Activated CD8-positive, alpha-beta memory T cell treated with anti-CD3 and anti-CD28 coated beads for 24 hours (primary cell): Measurements from ENCODE around the gene GRIK3.

Experiments
- DNase-seq: peaks from one replicate; pipeline ENCODE4 v3.0.0-alpha.2; 2020

The GRIK3 gene

DNA sequence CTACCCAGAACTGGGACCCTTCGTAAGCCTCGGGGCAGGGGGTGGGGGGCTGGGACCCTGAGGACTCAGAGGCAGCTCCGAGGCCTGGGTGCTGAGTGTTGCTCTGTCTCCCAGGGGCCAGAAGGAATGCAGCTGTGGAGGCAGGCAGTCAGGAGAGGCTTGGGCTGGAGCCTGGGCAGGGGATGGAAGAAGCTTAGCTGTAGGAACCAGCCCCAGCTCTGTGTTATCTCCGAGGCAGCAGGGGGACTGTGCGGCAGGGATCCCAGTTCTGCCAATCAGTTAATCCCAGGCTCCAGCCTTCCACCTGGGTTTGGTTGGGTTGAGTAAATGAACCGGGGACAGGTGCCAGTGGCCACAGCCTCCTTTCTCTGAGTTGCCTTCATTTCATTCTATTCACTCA, 8.2 kb upstream of the GRIK3 start:
- DNase-seq = no peak

DNA sequence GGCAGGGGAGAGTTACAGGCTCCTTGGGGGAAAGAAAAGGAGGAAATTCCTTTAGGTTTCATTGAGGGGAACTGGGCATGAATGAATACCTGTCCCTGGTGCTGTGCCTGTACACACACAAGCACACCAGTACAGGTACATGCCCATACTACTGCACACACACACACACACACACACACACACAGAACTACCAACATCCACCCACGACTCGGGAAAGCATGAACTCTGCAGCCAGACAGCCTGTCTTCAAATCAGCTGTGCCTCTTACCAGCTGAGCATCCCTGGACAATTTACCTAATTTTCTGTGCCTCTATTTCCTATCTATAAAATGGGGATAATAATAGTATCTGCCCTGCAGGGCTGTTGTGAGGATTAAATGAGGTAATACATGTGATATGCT, 7.2 kb upstream of the GRIK3 start:
- DNase-seq = no peak

DNA sequence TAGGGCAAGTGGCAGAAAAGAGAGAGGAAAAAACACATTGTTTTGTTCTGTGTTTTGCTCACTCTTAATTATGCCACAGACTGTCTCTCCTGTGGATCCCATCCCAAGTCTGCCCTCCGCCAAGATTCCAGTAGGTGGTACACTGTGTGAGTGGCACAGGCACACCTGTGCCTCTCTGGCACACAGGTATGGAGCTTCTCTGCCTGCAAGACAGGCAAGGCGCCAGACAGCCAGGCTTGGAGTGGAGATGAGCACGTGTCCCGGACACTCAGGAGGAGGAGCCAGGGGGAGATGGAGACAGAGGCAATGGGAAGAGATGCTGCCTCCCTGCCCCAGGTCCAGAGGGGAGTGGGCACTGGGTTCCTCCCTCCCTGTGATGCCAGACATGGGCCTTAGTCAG, 6.5 kb upstream of the GRIK3 start:
- no peak for DNase-seq

DNA sequence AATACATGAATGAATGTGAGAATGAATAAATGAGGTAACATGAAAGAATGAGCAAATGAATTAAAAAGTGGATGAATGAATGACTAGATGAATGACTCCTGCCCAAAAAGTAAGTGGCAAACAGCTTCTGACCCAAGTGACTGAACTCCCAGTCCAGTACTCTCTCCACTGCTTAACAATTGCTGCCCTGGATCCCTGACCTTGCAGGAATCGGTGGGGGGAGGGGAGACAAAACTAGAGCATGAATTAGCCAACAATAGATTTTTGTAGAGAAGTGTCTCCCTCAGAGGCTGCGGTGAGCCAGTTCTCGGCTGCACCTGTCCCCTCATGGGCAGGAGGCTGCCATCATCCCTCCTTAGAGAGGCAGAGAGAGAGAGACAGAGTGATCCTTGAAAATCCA, 5.9 kb upstream of the GRIK3 start:
- no peak for DNase-seq

DNA sequence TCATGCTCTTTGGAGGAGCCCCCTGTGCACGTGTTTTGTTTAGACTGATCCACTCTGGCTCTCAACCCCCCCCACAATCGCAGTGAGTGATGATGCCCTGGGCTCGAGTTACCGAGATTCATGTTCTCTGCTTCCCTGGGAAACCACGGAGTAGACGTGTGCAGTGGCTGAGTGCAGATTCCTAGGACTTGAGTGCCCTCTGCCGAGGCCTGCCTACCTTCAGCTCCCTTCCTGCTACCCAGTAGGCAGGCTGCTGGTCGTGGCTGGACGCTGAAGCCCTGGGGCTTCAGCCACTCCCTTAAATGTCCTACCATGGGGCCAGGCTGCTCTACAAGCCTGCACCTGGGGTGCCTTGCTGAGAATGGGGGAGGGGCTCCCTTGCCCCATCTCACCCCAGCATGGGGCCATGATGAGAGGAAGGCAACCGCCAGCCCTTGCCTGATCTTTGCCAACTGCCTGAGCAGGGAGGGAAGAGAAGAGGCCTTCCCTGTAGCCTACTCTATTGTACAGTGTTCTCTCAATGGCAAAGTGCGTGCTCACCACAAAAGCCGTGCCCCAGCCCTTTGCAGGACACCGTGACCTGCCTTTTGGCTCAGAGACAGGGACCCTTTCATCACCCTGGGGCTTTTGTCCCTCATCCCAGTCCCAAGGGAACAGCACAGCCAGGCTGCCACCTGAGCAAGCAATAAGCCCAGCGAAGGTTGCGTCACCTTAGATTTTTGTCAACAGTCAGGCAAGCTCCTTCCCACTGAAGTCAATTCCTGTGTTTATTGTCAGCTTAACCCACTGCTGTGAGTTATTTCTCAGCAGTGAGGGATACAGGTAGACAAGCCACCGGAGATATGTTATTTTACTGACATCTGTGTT, 4.1 kb upstream of the GRIK3 start:
- no peak for DNase-seq

DNA sequence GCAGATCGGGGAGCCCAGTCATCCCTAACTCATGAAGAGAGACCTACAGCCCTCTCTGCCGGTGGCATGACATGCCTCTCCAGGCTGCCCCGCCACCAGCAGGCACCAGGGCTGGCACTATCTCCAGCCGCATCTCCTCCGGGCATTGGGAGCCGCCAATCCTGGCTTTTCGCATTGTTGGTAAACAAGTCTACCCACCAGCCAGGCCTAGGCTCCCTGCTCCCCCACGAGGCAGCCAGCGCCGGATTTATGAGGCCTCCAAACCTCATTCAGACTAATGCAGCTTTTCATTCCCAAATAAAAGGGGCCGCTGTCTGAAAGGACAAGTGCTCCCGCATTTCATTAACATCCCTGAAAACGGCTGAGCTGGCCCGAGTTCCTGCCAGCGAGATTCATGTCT, 3.4 kb upstream of the GRIK3 start:
- DNase-seq = no peak

DNA sequence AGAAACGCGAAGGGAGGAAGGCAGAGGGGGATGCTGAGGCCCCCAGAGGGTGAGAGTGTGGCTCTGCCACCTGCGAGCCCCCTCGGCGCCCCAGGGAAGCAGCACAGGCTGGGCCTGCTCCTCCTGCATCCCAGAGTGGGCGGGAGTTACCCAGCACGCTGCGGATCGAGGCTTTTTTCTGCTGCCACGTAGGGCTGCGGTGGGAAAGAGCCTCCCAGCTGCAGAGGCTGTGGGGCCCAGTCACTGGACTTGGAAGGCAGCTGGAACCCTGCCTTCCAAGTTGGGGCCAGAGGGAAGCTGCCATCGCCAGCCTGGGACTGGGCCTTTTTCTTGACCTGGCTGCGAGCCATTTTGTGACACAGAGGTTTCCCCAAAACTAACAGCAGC, 2.3 kb upstream of the GRIK3 start:
- DNase-seq = no peak

DNA sequence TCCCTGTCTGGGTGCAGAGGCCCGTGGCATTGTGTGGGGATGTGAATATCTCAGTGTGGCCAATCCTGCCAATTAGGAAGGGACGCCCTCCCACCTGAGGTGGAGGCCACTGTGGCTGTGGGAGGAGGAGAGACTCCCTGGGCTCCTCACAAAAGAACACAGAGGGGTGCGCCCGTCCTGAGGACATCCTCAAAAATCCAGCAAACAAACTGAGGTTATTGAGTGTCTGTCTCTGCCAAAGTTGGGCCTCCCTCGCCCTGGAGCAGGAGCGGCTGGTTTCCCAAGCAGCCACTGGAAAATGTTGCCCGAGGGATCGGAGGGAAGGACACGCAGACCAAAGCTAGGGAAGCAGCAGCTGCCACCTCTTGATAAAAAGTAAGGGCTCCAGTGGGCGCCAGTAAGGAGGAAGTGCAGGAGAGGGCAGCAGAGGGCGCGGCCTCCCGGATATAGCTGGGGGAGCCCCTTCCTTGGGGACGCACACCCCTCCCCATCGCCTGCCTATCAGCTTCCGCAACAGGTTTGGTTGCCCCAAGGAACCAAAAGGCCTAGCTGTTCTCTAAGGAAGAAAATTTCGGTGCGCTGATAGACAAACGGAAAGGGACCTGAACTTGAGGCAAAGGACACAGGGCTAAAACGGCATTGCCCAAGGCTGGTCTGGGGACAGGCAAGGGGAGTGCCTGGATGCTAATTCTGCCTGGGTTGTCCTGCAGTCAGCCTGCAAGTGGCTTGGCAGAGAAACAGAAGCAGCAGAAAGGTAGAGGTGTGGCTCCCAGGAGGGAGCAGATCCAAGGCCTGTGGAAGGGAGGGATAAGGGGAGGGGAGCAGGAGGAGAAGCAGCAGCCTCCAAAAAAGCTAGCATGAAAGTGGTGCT, 1.7 kb upstream of the GRIK3 start:
- DNase-seq = no peak

DNA sequence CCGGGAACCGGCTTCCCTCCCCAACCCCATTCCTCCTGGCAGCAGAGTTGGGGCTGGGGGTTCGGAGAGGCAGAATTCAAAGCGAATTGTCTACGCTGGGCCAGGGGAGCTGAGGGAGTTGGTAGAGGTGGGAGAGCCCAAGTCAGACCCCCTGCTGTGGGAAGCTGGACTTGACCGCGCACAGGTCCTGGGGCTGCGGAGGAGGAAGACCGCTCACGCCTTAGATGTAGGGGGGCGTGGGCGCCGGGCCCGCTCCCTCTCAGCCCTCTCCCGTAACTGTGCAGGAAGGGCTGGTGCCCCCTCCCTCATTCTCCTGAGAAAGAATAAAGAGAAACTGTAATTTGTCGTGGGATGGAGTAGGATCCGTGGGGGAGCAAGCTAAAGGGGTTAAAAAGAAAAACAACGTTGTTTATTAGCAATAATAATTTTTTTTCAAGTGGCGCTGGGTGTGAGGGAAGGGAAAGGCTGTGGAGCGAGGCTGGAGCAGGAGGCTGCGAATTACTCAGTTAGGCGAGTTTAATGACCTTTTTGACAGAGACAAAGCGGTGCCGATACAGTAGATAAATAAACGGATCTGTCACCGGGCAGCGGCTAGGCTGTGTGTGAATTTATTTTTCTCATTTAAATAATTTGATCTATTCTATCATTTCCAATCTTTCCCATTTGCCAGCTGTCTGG, 838 bp upstream of the GRIK3 start:
- no peak for DNase-seq

DNA sequence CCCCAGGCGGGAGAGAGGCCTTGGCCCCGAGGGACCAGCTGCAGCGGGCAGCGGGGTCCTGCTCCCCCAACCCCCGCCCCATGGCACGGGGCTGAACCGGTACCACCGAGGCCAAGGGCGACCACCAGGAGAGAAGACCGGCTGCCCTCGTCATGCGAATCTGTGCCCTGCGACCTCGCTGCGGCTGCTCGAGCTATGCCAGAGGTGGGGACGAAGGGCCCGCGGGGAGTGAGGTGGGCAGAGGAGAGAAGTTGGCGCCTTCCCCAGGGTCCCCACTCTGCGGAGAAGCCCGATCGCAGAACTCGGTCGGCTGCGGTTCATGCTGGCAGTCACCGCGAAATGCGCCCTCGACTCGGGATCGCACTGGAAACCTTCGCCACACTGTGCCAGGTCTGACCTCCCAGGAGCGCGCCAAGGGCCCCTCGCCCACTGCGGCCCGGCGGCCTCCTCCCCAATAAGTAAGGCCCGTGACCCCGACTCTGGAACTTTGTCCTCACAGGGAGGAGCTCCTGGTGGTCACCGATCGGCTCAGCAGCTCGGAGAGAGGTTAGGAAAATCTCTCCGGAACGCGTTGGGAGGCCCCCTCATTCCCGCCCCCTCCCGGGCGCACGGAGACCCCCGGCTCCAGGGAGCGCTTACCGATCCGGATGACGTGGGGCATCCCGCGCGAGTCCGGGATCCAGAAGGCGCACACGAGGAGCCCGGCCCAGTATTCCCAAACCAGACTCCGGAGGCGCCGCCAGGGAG, 787 bp downstream of the GRIK3 start:
- DNase-seq = no peak

DNA sequence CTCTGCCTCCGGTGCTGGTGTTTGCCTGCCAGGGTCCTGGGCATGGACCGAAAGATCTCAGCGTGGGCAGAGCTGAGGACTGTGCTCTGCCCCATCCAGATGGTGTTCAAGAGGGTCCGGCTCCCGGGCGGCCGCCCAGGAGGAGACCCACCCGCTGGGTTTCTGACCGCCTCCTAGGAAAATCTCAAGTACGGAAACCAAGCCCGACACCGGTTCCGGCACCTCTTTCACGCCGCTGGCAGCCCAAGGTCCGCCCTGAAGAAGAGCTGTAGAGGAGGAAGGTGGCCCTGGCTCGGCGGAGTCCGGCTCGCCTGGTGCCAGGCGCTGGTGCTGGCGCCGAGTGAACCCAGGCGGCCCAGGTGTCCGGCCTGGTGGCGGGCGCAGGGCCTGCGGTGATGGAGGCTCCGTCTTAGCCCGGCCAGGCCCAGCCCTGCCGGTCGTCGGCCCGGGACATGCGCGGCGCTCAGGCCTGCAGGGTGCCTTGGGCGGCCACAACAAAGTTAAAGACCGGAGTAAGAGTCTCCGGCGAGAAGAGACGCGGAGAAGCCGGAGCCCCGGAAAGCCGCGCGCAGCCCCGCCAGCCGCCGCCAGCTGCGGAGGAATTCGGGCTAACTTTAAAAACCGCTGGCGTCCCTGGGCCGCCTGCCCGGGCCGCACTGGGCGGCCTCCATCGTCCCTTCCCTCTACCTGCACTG, 1.5 kb downstream of the GRIK3 start:
- no peak for DNase-seq

DNA sequence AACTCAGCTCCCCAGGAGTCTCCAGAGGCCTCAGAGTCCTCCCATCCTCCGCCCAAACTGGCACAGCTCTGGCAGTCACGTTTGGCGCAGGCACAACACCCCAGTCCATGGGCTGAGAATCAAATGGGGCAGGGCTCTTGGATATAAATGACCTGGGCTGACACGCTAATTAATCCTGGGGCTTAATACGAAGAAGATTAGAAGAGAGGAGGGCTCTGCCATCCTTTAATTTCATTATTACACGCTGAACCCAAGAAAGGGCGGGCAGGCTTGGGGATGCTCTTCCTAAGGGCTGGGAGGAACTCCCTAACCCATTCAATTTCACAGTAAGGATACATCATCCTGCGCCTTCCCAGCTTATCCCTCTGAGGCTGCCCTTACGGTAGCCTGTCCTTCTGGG, 2.4 kb downstream of the GRIK3 start:
- no peak for DNase-seq

DNA sequence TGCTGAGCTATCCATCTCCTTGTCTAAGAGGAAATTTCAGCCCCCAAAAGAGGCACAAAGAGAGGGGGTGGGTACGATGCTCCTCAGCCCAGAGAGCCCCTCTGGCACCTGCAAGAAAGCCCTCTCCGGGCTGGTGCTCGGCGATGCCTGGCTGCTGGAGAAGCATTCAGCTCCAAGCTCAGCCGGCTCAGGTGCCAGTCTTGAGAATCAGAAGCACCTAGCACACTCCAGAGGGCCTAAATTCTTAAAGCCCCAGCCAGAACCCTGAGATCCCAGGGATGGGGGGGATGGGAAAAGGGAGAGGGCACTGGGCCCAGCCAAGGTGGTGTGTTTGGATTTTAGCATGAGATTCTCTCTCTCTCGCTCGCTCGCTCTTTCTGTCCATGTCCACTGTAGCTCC, 2.9 kb downstream of the GRIK3 start:
- DNase-seq = no peak

DNA sequence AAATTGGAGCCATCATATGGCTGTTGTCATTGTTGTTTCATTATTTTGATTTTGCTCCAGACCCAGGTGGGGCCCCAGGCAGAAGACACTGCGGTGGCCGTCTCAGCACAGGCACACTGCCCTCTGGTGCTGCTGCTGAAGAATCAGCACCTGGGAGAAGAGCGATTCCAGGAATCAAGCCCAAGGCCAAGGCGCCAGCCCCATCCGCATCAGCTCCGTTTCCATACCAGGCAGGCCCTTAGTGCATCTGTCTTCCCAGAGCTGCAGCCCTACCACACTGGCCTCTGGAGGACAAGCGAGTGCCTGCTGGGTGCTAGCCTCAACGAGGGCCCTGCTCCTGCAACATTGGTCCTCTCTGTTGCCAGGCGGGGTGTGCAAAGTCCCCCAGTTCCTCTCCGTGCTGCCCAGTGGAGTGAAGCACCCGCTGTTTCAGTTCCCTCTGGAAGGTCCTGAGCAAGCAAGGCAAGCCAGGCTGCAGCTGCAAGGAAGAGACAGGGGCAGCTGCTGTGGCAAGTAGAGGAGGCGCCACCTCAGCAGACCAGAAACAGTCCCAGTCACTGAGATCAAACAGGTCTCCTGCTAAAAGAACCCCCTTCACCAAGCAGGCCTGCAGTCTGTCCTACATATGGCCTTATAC, 5.2 kb downstream of the GRIK3 start:
- no peak for DNase-seq

DNA sequence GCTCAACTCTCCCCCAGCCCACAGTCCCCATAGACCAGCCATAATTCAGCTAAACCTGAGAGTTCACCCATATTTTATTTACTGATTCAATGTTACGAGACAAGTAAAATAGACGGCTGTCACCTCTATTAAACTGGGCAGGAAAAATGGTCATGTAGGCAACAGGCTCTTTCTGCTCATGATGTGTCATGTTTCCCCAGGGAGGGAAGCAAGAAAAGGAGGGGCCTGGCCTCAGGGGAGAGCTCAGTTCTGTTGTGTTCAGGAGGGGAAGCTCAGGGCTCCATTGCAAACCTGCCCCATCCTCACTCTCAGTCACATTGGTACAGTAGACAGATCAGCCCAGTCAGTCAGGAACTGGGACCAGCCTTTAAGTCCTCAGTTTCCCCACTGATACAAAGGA, 12.8 kb downstream of the GRIK3 start:
- DNase-seq = no peak

DNA sequence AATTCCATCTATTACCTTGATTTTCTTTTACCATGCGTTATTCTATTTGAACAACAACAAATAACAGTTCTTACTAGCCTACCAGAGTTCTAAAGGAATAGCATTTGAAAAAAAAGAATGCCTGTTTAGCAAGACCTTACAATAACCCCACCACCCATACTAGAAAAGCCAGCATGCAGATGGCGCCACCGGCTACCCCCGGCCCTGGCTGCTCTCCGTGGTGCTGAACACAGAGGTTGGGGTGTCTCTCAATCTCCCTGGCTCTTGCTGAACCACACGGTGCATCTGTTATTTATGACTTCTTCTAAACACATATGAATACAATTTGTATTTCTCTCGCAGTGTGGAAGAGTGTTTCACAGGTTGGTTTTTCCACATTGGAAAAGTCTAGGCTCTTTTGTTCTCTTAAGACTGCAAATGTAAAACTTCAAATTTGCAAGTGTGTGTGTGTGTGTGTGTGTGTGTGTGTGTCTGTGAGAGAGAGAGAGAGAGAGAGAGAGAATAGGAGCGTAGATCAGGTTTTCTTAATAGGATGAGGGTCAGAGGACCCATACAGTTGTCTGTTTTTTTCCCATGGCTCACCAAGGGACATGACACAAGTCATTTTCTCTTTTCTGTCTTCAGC, 13.6 kb downstream of the GRIK3 start:
- no peak for DNase-seq

DNA sequence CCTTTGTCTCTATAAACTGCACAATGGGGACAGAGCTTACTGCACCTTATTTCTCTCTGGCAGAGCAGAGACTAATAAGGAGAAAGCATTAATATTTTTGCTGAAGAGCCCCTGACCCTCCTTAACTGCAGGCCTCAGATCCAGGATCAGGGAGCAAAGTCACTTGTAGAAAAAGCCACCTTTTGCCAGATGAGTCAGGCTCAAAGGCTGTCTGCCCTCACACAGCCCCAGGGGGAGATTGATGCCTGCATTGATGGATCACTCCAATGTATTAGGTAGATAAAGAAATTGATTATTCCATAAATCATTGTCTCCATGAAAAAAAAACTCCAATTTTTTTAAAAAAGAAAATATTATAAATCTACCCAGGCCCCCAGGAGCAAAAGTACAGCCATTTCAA, 15.8 kb downstream of the GRIK3 start:
- DNase-seq = no peak

DNA sequence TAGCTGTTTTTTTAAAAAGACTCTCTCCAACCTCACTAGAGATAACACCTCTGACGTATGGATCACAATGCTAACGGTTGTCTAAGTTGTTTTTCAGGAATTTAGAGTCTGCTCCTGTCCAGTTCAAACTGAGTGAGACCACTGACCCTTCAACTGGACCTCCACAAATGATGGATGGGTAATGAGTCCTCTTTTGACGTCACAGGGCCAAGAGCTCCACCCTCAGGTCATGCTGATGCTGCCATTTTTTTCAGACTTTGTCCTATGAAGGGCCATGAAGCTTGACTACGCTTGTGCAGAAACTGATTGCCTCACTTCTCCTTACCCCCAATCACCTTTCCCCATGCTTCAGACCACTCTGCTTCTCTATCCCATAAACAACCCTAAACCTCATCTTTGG, 16.6 kb downstream of the GRIK3 start:
- DNase-seq = no peak

DNA sequence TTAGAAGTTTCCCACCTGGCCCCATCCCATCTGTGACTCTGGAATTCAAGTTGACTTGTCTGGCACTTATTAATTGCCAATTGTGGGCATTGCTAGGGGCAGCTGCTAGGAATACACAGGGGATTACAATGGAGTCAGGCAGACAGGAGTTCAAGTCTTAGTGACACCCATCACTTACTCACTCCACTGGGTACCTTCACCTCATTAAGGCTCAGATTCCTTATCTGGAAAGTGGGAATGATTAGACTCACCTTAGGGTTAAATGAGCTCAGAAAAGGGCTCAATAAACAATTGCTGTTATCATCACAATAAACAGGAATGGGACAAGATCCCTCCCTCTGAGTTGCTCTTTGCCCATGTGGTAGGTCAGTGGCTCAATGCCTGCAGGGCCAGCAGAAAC, 18.2 kb downstream of the GRIK3 start:
- no peak for DNase-seq

DNA sequence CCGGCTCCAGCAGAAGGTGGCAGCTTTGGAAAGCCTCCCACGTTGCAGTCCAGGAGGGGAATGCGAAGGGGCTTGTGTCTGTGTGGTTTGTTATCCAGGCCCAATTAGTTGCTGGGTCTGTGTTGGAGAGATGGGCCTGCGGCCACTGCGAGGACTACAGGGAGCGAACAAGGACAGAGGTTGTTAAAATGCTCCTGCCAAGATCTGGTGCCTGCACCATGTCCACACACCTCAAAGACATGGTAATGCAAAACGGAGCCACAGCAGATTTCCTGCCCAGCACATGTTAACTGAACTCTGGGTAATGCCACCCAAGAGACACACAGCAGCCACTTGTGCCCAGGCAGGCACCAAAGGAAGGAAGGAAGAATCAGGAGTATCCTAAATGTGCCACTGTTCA, 18.6 kb downstream of the GRIK3 start:
- no peak for DNase-seq

DNA sequence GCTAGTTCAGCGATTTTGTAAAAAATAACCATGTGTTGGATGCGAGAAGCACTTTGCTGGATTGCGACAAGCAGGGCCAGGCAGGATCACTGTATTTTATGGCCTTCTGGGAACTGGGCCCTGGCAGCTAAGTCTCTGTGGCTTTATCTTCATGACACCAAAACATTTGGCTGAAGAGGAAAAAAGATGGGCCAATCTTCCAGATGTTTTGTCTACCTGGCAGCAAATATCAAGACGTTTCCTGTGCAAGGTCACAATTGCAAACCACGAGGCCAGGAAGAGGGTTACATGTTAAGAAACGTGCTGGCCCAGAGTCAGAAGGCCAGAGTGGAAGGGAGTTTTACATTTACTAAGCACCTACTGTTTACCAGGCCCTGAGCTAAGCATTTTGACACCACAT, 22.1 kb downstream of the GRIK3 start:
- DNase-seq = no peak
